OCI-LY1 (cell line): ENCODE results near the gene FAM120A.

Experiments
- H2AFZ ChIP-seq: fragments of 200-600 bp; sonication (generic), shearing (Covaris generic); 2 replicates; pipeline ENCODE4 v1.6.0; 2014; ENCODE audit warnings: antibody characterized with exemption, mild to moderate bottlenecking, low read length
- H3F3A ChIP-seq: fragments of 200-600 bp; sonication (generic), shearing (Covaris generic); 2 replicates; pipeline ENCODE4 v1.6.0; 2014; ENCODE audit warnings: mild to moderate bottlenecking, antibody characterized with exemption, low read length, moderate library complexity; ENCODE audit not compliant: insufficient read depth
- H3K27ac ChIP-seq: fragments of 200-600 bp; sonication (generic); 2 replicates; pipeline ENCODE4 v1.5.1; 2014; ENCODE audit warnings: low read length, mixed run types, mild to moderate bottlenecking, low read depth; ENCODE audit not compliant: poor library complexity, severe bottlenecking
- H3K27me3 ChIP-seq: fragments of 200-600 bp; sonication (generic); 2 replicates; pipeline ENCODE4 v1.6.0; 2014; ENCODE audit warnings: antibody characterized with exemption, mild to moderate bottlenecking, low read length, moderate library complexity; ENCODE audit not compliant: insufficient read depth
- H3K36me3 ChIP-seq: fragments of 200-600 bp; sonication (generic); 2 replicates; pipeline ENCODE4 v1.6.1; 2014; ENCODE audit warnings: mild to moderate bottlenecking, antibody characterized with exemption, low read length, moderate library complexity, mixed read lengths; ENCODE audit not compliant: insufficient read depth
- H3K4me1 ChIP-seq: fragments of 200-600 bp; sonication (generic); 2 replicates; pipeline ENCODE4 v1.5.1; 2014; ENCODE audit warnings: mild to moderate bottlenecking, low read length, moderate library complexity; ENCODE audit not compliant: insufficient read depth, severe bottlenecking
- H3K4me2 ChIP-seq: fragments of 200-600 bp; sonication (generic), shearing (Covaris generic); 2 replicates; pipeline ENCODE4 v1.6.1; 2014; ENCODE audit warnings: low read length
- H3K4me3 ChIP-seq: fragments of 200-600 bp; sonication (generic); 2 replicates; pipeline ENCODE4 v1.5.1; 2014; ENCODE audit warnings: low read length, low read depth, mild to moderate bottlenecking, mixed read lengths; ENCODE audit not compliant: poor library complexity, severe bottlenecking
- H3K79me2 ChIP-seq: fragments of 200-600 bp; shearing (Covaris generic); 2 replicates; pipeline ENCODE4 v1.6.1; 2016; ENCODE audit warnings: mixed run types, low read length, mixed read lengths; ENCODE audit not compliant: insufficient read depth
- H3K9ac ChIP-seq: fragments of 200-600 bp; sonication (generic), shearing (Covaris generic); 2 replicates; pipeline ENCODE4 v1.6.1; 2014; ENCODE audit warnings: mild to moderate bottlenecking, low read length, mixed read lengths
- H3K9me2 ChIP-seq: fragments of 200-600 bp; sonication (generic), shearing (Covaris generic); 2 replicates; pipeline ENCODE4 v1.6.1; 2014; ENCODE audit warnings: low read depth, mild to moderate bottlenecking, low read length, mixed read lengths
- H3K9me3 ChIP-seq: fragments of 200-600 bp; shearing (Covaris generic); 2 replicates; pipeline ENCODE4 v1.6.1; 2014; ENCODE audit warnings: low read length, mixed read lengths
- H4K20me1 ChIP-seq: fragments of 200-600 bp; sonication (generic), shearing (Covaris generic); 2 replicates; pipeline ENCODE4 v1.6.0; 2016; ENCODE audit warnings: mild to moderate bottlenecking, low read length; ENCODE audit not compliant: insufficient read depth
- CTCF ChIP-seq: fragments of 200-600 bp; sonication (generic), shearing (Covaris generic); IDR thresholded peaks from 2 replicates; pipeline ENCODE4 v1.5.1; 2017; ENCODE audit warnings: mild to moderate bottlenecking, antibody characterized with exemption, low read length, moderate library complexity, mixed read lengths
- EZH2 ChIP-seq: fragments of 200-600 bp; sonication (generic), shearing (Covaris generic); IDR thresholded peaks from 2 replicates; pipeline ENCODE4 v1.8.0; 2017; ENCODE audit warnings: borderline replicate concordance, mixed run types, mild to moderate bottlenecking, antibody characterized with exemption, low read length, moderate library complexity, mixed read lengths

The FAM120A gene

GRCh38 chr9:93463638-93464248 lies 12.3 kb downstream of the FAM120A start:
- H3K4me1 ChIP-seq, result peaks cover 99% of the 10 kb centered on the region
- peak overlapping the region; percentile 96 for H3K27ac ChIP-seq
- H2AFZ ChIP-seq, result no peak overlapping the region
- no peaks in the 10 kb centered on the region; the same call in 1 of the 2 replicates for H3F3A ChIP-seq
- peaks cover 4% of the 10 kb centered on the region; the same call in 1 of the 2 replicates for H3K36me3 ChIP-seq
- H3K9me3 ChIP-seq, result no peaks in the 10 kb centered on the region
- H3K79me2 ChIP-seq, result peaks cover 100% of the 10 kb centered on the region
- peak overlapping the region; percentile 55 for H3K4me3 ChIP-seq
- H3K9ac ChIP-seq, result peak overlapping the region; percentile 66
- no peaks in the 10 kb centered on the region for H3K27me3 ChIP-seq
- no peaks in the 10 kb centered on the region for H4K20me1 ChIP-seq
- TF ChIP-seq EZH2, result no peak
- TF ChIP-seq CTCF, result no peak
- no peaks in the 10 kb centered on the region for H3K9me2 ChIP-seq
- peak overlapping the region; percentile 87 for H3K4me2 ChIP-seq

- TF ChIP-seq EZH2, result no peak
- no peak for TF ChIP-seq CTCF
- Histone ChIP-seq H3K27ac (peak overlapping the region; percentile 96), H3K79me2 (peaks cover 100% of the 10 kb centered on the region)
These were observed 12.9 kb downstream of the FAM120A start for GRCh38 chr9:93464395-93464794.

GRCh38 chr9:93464876-93465275 lies 13.4 kb downstream of the FAM120A start:
- Histone ChIP-seq H3K36me3 (no peaks in the 10 kb centered on the region), H3K4me1 (peaks cover 96% of the 10 kb centered on the region), H3K9me2 (no peaks in the 10 kb centered on the region), H3K4me2 (peak overlapping the region; percentile 87), H3K4me3 (peak overlapping the region; percentile 55), H3K27me3 (no peaks in the 10 kb centered on the region), H3K9ac (peak overlapping the region; percentile 66), H3K79me2 (peaks cover 100% of the 10 kb centered on the region), H2AFZ (no peak overlapping the region), H4K20me1 (no peaks in the 10 kb centered on the region), H3F3A (no peaks in the 10 kb centered on the region; the same call in 1 of the 2 replicates), H3K27ac (peak overlapping the region; percentile 96), H3K9me3 (no peaks in the 10 kb centered on the region)
- TF ChIP-seq EZH2 (no peak), CTCF (no peak)

More at GRCh38 chr9:93464395-93464794, 12.9 kb downstream of the FAM120A start:
- H3K9me2 ChIP-seq, result no peaks in the 10 kb centered on the region
- H3F3A ChIP-seq, result no peaks in the 10 kb centered on the region; the same call in 1 of the 2 replicates
- no peaks in the 10 kb centered on the region for H4K20me1 ChIP-seq
- peaks cover 99% of the 10 kb centered on the region for H3K4me1 ChIP-seq
- H2AFZ ChIP-seq, result no peak overlapping the region
- H3K36me3 ChIP-seq, result no peaks in the 10 kb centered on the region
- peak overlapping the region; percentile 87 for H3K4me2 ChIP-seq
- H3K9ac ChIP-seq, result peak overlapping the region; percentile 66
- peak overlapping the region; percentile 55 for H3K4me3 ChIP-seq
- no peaks in the 10 kb centered on the region for H3K9me3 ChIP-seq
- no peaks in the 10 kb centered on the region for H3K27me3 ChIP-seq
